ENCODE data around the gene GSTM2. TPM values are rescaled to one million over a fixed set of nuclear protein-coding genes. Genes with fewer than 3 reads are reported as not detected.

GSTM2 gene
- total and polyA plus RNA-seq, 2 of the 4 experiments (the other 2 are of a cell fraction), result 10.2 to 85.5 TPM

DNA sequence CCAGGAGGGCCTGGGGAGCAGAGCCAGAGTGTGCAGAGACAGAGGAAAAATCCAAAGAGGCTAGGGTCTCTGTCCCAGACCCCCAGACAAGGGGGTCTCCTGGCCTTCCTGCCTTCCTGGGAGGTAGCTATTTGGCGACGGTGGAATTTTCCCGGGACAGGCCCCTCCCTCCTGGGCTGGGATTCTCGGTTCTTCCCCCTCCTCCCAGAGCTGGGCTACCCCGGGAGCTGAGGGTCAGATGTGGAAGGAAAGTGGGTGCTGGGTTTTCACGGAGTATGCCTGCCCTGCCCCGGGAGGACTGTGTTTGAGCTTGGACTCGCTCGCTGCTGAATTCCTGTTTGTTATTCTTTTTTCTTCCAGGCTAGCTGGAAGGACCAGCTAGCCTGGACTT, 47.5 kb upstream of the GSTM2 start:
- ATAC-seq (ENCODE audit: low read depth) (peak; percentile 54), DNase-seq (peak; percentile 62)
- Histone ChIP-seq H3K27me3 (ENCODE audit: control insufficient read depth, insufficient read depth, low read length) (no peaks in the 10 kb centered on the region), H3K36me3 (ENCODE audit: control insufficient read depth, insufficient read depth, low read length) (no peaks in the 10 kb centered on the region; the same call in 1 of the 2 replicates), H2BK120ac (ENCODE audit: low read depth, low read length) (peak overlapping the region; percentile 89), H2BK20ac (ENCODE audit: low read depth, low read length) (peak overlapping the region; percentile 89; the same call in 1 of the 2 replicates), H3K9ac (ENCODE audit: low read depth, low read length) (peak overlapping the region; percentile 99), H3K9me3 (ENCODE audit: control insufficient read depth, insufficient read depth, low read length) (no peaks in the 10 kb centered on the region), H2AK9ac (replicated peaks; ENCODE audit: low read depth, low read length, poor library complexity) (peak overlapping the region; percentile 100), H2AK5ac (ENCODE audit: low read depth, low read length) (peak overlapping the region; percentile 100), H4K91ac (ENCODE audit: insufficient read depth, low read depth, low read length) (peak overlapping the region; percentile 100), H2BK15ac (ENCODE audit: low read depth, low read length) (peak overlapping the region; percentile 81; the same call in 1 of the 3 replicates), H3K4ac (ENCODE audit: low read depth, low read length) (peak overlapping the region; percentile 97), H3K79me1 (ENCODE audit: low read depth in 1 of 2, low read length in 2 of 2) (peaks cover 16 to 84% of the 10 kb centered on the region in 2 experiments; a peak in 3 of 4 replicates), H3K4me3 (ENCODE audit: insufficient read depth, low read depth, low read length) (peak overlapping the region; percentile 96), H3K4me2 (ENCODE audit: low read depth, low read length) (peak overlapping the region; percentile 99), H3K27ac (ENCODE audit: insufficient read depth, low read length) (peak overlapping the region; percentile 99), H2AFZ (replicated peaks; ENCODE audit: low read length, poor library complexity) (peak overlapping the region; percentile 84), H3K56ac (ENCODE audit: extremely low read depth, insufficient read depth, low read length) (peak overlapping the region; percentile 91), H2BK5ac (ENCODE audit: low read depth, low read length, poor library complexity, severe bottlenecking) (peak overlapping the region; percentile 97), H3K23ac (ENCODE audit: low read depth, low read length) (peak overlapping the region; percentile 99), H4K20me1 (ENCODE audit: insufficient read depth, low read length) (peaks cover 45% of the 10 kb centered on the region), H4K8ac (ENCODE audit: low read depth in 2 of 2, low read length in 2 of 2) (peak overlapping the region; percentile 85 to 96), H3K18ac (ENCODE audit: low read depth, low read length) (peak overlapping the region; percentile 97), H3K9me1 (ENCODE audit: insufficient read depth, low read length) (peaks cover 44% of the 10 kb centered on the region), H4K5ac (ENCODE audit: low read depth, low read length) (peak overlapping the region; percentile 97), H3K14ac (replicated peaks; ENCODE audit: low read depth, low read length) (peak overlapping the region; percentile 90), H3K4me1 (ENCODE audit: control insufficient read depth, insufficient read depth, low read length) (peaks cover 47% of the 10 kb centered on the region)
- no TSS peak for BruUV-seq (replicated peaks)
- no CpG with 5 or more reads among the region's 9 CpGs for WGBS, 2 experiments (ENCODE audit: extremely low coverage in 2 of 2, insufficient read length in 1 of 2)
- dilution Hi-C loops (cut with HindIII; ENCODE audit: low sequenced_read_pairs, unreplicated experiment), result no loop called here
- intact Hi-C loops (cut with micrococcal nuclease), result loop anchor here (2.0 to 10.0 kb wide), 2 partner anchors 72 to 336 kb away; partner anchors contain the start of genes GNAI3 and PSRC1
- ChIA-PET POLR2A (ENCODE audit: unreplicated experiment) (interaction anchor here (1.5 kb wide), 1 partner anchor 72 kb away, joined by 5 read pairs; the partner anchor contains the start of gene GNAI3), CTCF (interaction anchor here (1.5 to 2.0 kb wide), 3 partner anchors 10 to 126 kb away, joined by 3 to 6 read pairs (median 6); partner anchors contain the start of gene CYB561D1)
- TF ChIP-seq RFX5 (IDR thresholded peaks at IDR 0.05; ENCODE audit: low read depth, low read length), result no peak
- TF ChIP-seq POLR2A (IDR thresholded peaks at IDR 0.05; ENCODE audit: low read depth, low read length), result peak; percentile 78
- TF ChIP-seq RAD21 (IDR thresholded peaks at IDR 0.05; ENCODE audit: low read length), result no peak
- TF ChIP-seq MAFK (IDR thresholded peaks at IDR 0.05; ENCODE audit: low read depth, low read length), result no peak
- TF ChIP-seq MAZ (IDR thresholded peaks at IDR 0.05; ENCODE audit: borderline replicate concordance, low read depth, low read length), result no peak
- in situ Hi-C loops (cut with MboI; ENCODE audit: low sequenced_read_pairs), result loop anchor here (5.0 kb wide), 1 partner anchor 73 kb away; the partner anchor contains the start of gene GNAI3
